Esophagus squamous epithelium (tissue), 5 donors: Measurements from ENCODE around the gene KRTAP9-6. TPM values are rescaled to one million over a fixed set of nuclear protein-coding genes. Genes with fewer than 3 reads are reported as not detected.
"Not testable (repeated sequence)": the region's sequence is repeated elsewhere in the genome, so short reads cannot be mapped to it uniquely, and the experiment has no call there.

Source experiments
- DNase-seq: peaks from one replicate; lab custom pipeline; 2025; lab: John Stamatoyannopoulos, UW
- H3K27ac ChIP-seq, 4 donors: fragments of 200-600 bp; sonication (generic); one replicate each; pipeline ENCODE4 v1.5.1; 2016 to 2019; ENCODE audit warnings: mild to moderate bottlenecking in 1 of 4
- H3K27me3 ChIP-seq, 4 donors: fragments of 200-600 bp; sonication (generic); 1 replicate in 3 of 4; 2 replicates in 1 of 4; pipeline versions ENCODE4 v1.5.1 to v1.6.0; 2017 to 2021; ENCODE audit warnings: antibody characterized with exemption in 1 of 4
- H3K36me3 ChIP-seq, 3 donors: fragments of 200-600 bp; sonication (generic); one replicate each; pipeline ENCODE4 v1.5.1; 2016 to 2019
- H3K4me1 ChIP-seq, 3 donors: fragments of 200-600 bp; sonication (generic); one replicate each; pipeline ENCODE4 v1.5.1; 2017 to 2019
- H3K4me3 ChIP-seq, 4 donors: fragments of 200-600 bp; sonication (generic); 1 replicate in 3 of 4; 2 replicates in 1 of 4; pipeline ENCODE4 v1.5.1; 2016 to 2019; ENCODE audit warnings: mild to moderate bottlenecking in 2 of 4, moderate library complexity in 1 of 4
- H3K9me3 ChIP-seq, 3 donors: fragments of 200-600 bp; sonication (generic); one replicate each; pipeline ENCODE4 v1.5.1; 2016 to 2019
- POLR2A ChIP-seq, 4 donors: fragments of 450-650 bp; IDR thresholded peaks; one replicate each; pipeline ENCODE4 v1.6.1; 2017; ENCODE audit warnings: antibody characterized with exemption in 4 of 4, mild to moderate bottlenecking in 4 of 4, moderate library complexity in 3 of 4
- WGBS, 2 donors: methylation state at CpG; one replicate each; pipeline ENCODE4 v1.1.5; 2018; 5-methylcytosine and 5-hydroxymethylcytosine counted together
- intact Hi-C: fragments of 100-400 bp; cut with DNase I; formaldehyde crosslinking; loops from one replicate; pipeline ENCODE4 v1.15.0; 2022
- total RNA-seq, 4 donors: library from RNA; depleted of rRNA; stranded (reverse); fragments of >200 nt; gene quantifications; one replicate each; pipeline ENCODE4 v1.1.0, GENCODE V29; 2016
- TF ChIP-seq, protein P1 (sequence below), 6 experiments: fragments of 450-650 bp in 4 of 6; fragments of 200-600 bp in 2 of 6; sonication (generic) in 2 of 6; IDR thresholded peaks; one replicate each; pipeline ENCODE4 v1.5.1; 2016 to 2019; ENCODE audit warnings: antibody characterized with exemption in 6 of 6, mild to moderate bottlenecking in 4 of 6, moderate library complexity in 4 of 6
- donor health status: DM: yes; HTN: yes; CAD: no.

Gene KRTAP9-6
- total RNA-seq, 4 donors from 2014 or later, result not detected

DNA sequence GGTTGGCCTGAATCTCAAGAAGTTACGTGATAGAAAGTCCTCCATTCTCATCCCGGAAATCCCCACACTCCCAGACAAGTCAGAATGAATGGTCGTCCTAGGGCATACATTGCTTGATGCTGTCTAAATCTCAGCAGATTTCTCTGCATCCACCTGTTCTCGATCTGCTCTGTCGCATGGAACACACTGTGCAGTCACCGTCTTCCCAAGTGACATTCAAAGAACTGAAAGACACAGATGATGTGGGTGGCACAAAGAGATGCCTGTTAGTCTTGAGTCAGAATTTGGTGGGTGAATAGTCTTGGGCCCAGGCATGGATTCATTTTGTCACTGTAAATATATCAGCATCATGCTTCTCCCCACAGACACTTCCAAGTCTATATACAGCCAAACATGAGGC lies 33.4 kb upstream of the KRTAP9-6 start:
- 84 to 92% methylated on average over 6 of the region's 6 CpGs for whole genome bisulfite sequencing, 2 donors
- intact Hi-C loops, result no loop called here
- no peak for DNase-seq
- no peaks in the 10 kb centered on the region for H3K9me3 ChIP-seq
- H3K4me1 ChIP-seq, result no peaks in the 10 kb centered on the region
- H3K4me3 ChIP-seq, result no peak overlapping the region
- no peak overlapping the region for H3K27ac ChIP-seq
- H3K36me3 ChIP-seq, result no peaks in the 10 kb centered on the region
- TF ChIP-seq, protein P1, sequence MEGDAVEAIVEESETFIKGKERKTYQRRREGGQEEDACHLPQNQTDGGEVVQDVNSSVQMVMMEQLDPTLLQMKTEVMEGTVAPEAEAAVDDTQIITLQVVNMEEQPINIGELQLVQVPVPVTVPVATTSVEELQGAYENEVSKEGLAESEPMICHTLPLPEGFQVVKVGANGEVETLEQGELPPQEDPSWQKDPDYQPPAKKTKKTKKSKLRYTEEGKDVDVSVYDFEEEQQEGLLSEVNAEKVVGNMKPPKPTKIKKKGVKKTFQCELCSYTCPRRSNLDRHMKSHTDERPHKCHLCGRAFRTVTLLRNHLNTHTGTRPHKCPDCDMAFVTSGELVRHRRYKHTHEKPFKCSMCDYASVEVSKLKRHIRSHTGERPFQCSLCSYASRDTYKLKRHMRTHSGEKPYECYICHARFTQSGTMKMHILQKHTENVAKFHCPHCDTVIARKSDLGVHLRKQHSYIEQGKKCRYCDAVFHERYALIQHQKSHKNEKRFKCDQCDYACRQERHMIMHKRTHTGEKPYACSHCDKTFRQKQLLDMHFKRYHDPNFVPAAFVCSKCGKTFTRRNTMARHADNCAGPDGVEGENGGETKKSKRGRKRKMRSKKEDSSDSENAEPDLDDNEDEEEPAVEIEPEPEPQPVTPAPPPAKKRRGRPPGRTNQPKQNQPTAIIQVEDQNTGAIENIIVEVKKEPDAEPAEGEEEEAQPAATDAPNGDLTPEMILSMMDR (IDR thresholded peaks at IDR 0.05), result no peak
- TF ChIP-seq POLR2A (IDR thresholded peaks at IDR 0.05), result no peak
- peaks cover 0 to 27% (median 0%) of the 10 kb centered on the region in 4 donors for H3K27me3 ChIP-seq

DNA sequence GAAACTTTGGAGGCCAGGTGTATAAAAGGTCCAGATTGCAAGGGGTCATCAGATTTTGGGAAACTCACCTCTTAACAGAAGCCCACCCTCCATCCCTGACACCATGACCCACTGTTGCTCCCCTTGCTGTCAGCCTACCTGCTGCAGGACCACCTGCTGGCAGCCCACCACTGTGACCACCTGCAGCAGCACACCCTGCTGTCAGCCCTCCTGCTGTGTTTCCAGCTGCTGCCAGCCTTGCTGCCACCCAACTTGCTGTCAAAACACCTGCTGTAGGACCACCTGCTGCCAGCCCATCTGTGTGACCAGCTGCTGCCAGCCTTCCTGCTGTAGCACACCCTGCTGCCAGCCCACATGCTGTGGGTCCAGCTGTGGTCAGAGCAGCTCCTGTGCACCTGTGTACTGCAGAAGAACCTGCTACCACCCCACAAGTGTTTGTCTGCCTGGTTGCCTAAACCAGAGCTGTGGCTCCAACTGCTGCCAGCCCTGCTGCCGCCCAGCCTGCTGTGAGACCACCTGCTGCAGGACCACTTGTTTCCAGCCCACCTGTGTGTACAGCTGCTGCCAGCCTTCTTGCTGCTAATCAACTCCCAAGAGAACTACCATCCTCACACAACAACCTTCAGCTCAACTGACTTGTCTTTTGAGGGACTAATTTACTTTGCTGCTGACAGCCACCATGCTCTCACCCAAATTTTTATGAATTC lies 32.6 kb upstream of the KRTAP9-6 start, which contains the start of gene KRTAP9-3:
Gene KRTAP9-3 (plus strand): TSS at position 51 of the 707 bp plus-strand sequence. CDS start 53 bp downstream, at position 104.
- peaks cover 0 to 27% (median 0%) of the 10 kb centered on the region in 4 donors for H3K27me3 ChIP-seq
- H3K36me3 ChIP-seq, H3K4me1 ChIP-seq, DNase-seq, H3K9me3 ChIP-seq, H3K4me3 ChIP-seq, H3K27ac ChIP-seq, intact Hi-C loops: not testable (repeated sequence)
- 67 to 83% methylated on average over 1 of the region's 1 CpG for WGBS, 2 donors

DNA sequence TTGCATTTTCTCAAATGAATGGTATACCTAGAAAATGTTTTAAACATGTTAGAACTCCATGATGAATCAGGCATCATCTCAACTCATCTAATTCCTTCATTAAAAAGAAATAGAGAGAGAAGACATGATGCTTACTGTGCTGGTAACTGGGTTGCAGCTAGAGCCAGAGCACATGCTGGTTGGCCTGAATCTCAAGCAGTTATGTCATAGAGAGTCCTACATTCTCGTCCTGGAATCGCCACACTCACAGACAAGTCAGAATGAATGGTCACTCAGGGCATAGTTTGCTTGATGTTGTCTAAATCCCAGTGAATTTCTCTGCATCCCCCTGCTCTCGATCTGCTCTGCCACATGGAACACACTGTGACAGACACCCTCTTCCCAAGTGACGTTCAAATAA lies 28.1 kb upstream of the KRTAP9-6 start:
- peaks cover 0 to 29% (median 0%) of the 10 kb centered on the region in 4 donors for H3K27me3 ChIP-seq
- H3K36me3 ChIP-seq, H3K9me3 ChIP-seq, intact Hi-C loops, H3K4me1 ChIP-seq, DNase-seq, H3K27ac ChIP-seq, H3K4me3 ChIP-seq: not testable (repeated sequence)
- WGBS, 2 donors, result 68 to 88% methylated on average over 3 to 4 of the region's 4 CpGs

DNA sequence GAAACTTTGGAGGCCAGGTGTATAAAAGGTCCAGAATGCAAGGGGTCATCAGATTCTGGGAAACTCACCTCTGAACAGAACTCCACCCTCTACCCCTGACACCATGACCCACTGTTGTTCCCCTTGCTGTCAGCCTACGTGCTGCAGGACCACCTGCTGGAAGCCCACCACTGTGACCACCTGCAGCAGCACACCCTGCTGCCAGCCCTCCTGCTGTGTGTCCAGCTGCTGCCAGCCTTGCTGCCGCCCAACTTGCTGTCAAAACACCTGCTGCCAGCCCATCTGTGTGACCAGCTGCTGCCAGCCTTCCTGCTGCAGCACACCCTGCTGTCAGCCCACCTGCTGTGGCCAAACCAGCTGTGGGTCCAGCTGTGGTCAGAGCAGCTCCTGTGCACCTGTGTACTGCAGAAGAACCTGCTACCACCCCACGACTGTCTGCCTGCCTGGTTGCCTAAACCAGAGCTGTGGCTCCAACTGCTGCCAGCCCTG lies 27.2 kb upstream of the KRTAP9-6 start, which contains the start of gene KRTAP9-8:
Gene KRTAP9-8 (plus strand): TSS at position 51 of the 489 bp plus-strand sequence. CDS start 53 bp downstream, at position 104.
- intact Hi-C loops, H3K9me3 ChIP-seq, H3K27ac ChIP-seq, H3K4me3 ChIP-seq, DNase-seq, H3K36me3 ChIP-seq, H3K4me1 ChIP-seq: not testable (repeated sequence)
- peaks cover 0 to 21% (median 0%) of the 10 kb centered on the region in 4 donors for H3K27me3 ChIP-seq
- WGBS, 2 donors, result 33 to 51% methylated on average over 1 to 3 of the region's 3 CpGs

DNA sequence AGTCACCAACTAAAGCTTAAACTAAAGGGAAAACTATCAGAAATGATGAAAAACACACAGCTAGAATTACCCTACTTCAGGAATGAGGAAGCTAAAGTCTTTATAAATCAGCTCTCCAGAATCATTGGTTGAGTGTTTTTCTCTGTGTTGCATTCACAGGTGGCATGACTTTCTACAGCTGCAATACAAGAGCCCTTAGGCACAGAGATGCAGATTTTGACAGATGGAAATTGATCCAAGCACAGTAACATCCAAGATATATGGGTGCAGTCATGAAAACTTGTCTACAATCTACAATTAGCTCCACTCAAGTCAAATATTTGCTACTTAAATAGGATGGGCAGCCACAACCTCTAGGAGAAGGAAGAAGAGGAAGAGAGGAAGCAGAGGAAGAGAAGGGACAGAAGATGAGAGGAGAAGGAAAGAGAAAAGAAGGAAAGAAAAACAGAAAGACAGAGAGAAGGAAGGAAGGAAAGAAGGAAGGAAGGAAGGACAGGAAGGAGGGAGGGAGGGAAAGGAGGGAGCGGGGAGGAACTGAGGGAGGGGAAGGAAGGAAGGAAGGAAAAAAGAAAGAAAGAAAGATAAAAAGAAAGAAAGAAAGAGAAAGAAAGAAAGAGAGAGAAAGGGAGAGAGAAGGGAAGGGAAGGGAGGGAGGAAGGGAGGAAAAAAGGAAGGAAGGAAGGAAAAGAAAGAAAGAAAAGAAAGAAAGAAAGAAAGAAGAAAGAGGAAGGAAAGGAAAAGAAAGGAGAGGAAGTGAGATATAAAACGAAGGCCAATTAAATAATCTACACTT lies 18.0 kb upstream of the KRTAP9-6 start:
- H3K36me3 ChIP-seq, DNase-seq, H3K4me3 ChIP-seq, intact Hi-C loops, H3K4me1 ChIP-seq, H3K27ac ChIP-seq, H3K9me3 ChIP-seq: not testable (repeated sequence)
- WGBS, 2 donors, result 45 to 72% methylated on average over 2 of the region's 2 CpGs
- H3K27me3 ChIP-seq, result peaks cover 0 to 15% (median 0%) of the 10 kb centered on the region in 4 donors

DNA sequence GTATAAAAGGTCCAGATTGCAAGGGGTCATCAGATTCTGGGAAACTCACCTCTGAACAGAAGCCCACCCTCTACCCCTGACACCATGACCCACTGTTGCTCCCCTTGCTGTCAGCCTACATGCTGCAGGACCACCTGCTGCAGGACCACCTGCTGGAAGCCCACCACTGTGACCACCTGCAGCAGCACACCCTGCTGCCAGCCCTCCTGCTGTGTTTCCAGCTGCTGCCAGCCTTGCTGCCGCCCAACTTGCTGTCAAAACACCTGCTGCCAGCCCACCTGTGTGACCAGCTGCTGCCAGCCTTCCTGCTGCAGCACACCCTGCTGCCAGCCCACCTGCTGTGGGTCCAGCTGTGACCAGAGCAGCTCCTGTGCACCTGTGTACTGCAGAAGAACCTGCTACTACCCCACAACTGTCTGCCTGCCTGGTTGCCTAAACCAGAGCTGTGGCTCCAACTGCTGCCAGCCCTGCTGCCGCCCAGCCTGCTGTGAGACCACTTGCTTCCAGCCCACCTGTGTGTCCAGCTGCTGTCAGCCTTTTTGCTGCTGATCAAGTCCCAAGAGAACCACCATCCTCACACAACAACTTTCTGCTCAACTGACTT lies 15.4 kb upstream of the KRTAP9-6 start, which contains the start of gene KRTAP9-4:
Gene KRTAP9-4 (plus strand): TSS at position 51 of the 604 bp plus-strand sequence. CDS start 34 bp downstream, at position 85.
- intact Hi-C loops, H3K4me1 ChIP-seq, H3K27ac ChIP-seq, H3K9me3 ChIP-seq, DNase-seq, H3K36me3 ChIP-seq, H3K4me3 ChIP-seq: not testable (repeated sequence)
- H3K27me3 ChIP-seq, result peaks cover 0 to 21% (median 0%) of the 10 kb centered on the region in 4 donors
- 80% methylated on average over 1 of the region's 2 CpGs; no CpG with 5 or more reads in 1 of the 2 donors for WGBS, 2 donors

DNA sequence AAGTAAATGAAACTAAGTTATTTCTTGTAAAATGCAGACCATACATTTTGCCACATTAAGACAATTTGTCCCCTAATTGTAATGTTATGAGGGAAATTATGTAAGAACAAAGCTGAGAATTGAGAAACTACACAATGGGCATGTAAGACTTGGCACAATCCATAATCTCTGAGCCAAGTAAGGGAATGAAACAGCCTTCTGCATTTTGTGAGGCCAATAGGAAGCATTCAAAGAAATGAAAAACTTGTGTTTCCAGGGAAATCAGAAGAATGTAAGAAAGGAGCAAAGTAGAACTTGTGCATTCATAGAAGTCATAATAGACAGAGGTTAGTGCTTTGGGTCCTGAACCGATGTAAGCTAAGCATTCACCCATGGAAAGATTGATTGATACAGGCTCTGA lies 13.9 kb upstream of the KRTAP9-6 start:
- 74 to 89% methylated on average over 1 of the region's 1 CpG for WGBS, 2 donors

More for the DNA sequence above, 13.9 kb upstream of the KRTAP9-6 start:
- no peak for DNase-seq
- H3K4me3 ChIP-seq, result no peak overlapping the region
- intact Hi-C loops, result no loop called here
- TF ChIP-seq, protein P1 (IDR thresholded peaks at IDR 0.05), result no peak
- TF ChIP-seq POLR2A (IDR thresholded peaks at IDR 0.05), result no peak
- H3K27ac ChIP-seq, result no peak overlapping the region
- peaks cover 0 to 28% (median 0%) of the 10 kb centered on the region in 4 donors for H3K27me3 ChIP-seq
- H3K4me1 ChIP-seq, result no peaks in the 10 kb centered on the region
- no peaks in the 10 kb centered on the region for H3K36me3 ChIP-seq
- no peaks in the 10 kb centered on the region for H3K9me3 ChIP-seq
